Measurements from ENCODE around the gene ARF1.

DNA sequence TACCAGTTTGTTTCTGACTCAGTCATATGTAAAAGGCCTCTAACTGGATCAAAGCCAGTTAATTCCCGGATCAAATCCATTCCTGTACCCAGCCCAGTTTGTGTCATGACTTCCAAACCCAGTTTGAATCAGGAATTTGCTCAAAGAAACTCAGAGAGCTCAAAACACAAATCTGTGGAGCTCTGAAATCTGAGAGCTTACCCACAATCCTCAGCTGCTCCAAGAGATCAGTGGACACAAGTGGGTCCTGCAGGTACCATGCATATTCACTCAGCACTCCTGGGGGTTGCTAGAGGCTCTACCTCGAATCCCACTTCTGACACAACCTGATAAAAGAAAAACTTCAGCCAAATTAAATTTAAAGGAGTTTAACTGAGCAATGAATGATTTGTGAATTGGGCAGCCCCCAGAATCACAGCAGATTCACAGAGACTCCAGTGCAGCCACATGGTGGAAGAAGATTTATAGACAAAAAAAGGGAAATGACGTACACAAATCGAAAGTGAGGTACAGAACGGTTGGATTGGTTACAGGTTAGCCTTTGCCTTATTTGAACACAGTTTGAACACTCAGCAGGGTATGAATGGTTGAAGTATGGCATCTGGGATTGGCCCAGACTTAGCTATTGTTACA lies 38.5 kb downstream of the ARF1 start:
- no peak for TF ChIP-seq EZH2 (IDR thresholded peaks at IDR 0.05; ENCODE audit: borderline replicate concordance)
- TF ChIP-seq, protein P1, sequence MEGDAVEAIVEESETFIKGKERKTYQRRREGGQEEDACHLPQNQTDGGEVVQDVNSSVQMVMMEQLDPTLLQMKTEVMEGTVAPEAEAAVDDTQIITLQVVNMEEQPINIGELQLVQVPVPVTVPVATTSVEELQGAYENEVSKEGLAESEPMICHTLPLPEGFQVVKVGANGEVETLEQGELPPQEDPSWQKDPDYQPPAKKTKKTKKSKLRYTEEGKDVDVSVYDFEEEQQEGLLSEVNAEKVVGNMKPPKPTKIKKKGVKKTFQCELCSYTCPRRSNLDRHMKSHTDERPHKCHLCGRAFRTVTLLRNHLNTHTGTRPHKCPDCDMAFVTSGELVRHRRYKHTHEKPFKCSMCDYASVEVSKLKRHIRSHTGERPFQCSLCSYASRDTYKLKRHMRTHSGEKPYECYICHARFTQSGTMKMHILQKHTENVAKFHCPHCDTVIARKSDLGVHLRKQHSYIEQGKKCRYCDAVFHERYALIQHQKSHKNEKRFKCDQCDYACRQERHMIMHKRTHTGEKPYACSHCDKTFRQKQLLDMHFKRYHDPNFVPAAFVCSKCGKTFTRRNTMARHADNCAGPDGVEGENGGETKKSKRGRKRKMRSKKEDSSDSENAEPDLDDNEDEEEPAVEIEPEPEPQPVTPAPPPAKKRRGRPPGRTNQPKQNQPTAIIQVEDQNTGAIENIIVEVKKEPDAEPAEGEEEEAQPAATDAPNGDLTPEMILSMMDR (IDR thresholded peaks at IDR 0.05; ENCODE audit: poor library complexity): no peak
- no peak for TF ChIP-seq EZH2phosphoT487 (IDR thresholded peaks at IDR 0.05; ENCODE audit: low read depth, severe bottlenecking, unreplicated experiment)
